Measurements from ENCODE around the gene GSC. TPM values are rescaled to one million over a fixed set of nuclear protein-coding genes. Genes with fewer than 3 reads are reported as not detected.
A peak's percentile ranks its signal among the peaks of the same experiment; 100 is the strongest.

GSC gene
- total and polyA plus RNA-seq, 2 experiments from 2014 or later = 0.27 to 0.97 TPM

DNA sequence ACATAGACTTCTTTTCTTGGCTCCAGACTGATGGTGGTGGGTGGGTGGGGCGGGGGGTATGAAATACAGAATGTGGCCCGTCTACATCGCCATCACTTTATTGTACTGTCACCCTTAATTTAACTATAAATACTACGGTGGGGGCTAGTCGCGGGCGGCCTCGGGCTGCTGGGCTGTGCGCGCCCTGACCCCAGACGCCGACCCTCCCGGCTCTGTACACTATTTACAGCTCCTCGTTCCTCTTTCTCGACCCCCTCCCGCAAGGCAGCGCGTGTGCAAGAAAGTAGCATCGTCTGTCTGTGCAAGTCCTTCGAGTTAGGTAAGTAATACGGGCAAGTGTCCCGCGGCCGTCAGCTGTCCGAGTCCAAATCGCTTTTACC lies 1.8 kb downstream of the GSC start:
- no peak for TF ChIP-seq NANOG (IDR thresholded peaks at IDR 0.05; ENCODE audit: borderline replicate concordance)
- no peak for TF ChIP-seq ZNF114 (CRISPR knock-in tag; IDR thresholded peaks at IDR 0.05)
- TF ChIP-seq JUNB (IDR thresholded peaks at IDR 0.05; ENCODE audit: unreplicated experiment) = no peak
- TF ChIP-seq CREB1 (CRISPR knock-in tag; IDR thresholded peaks at IDR 0.05; ENCODE audit: low read depth) = no peak
- no peak for TF ChIP-seq EZH2 (IDR thresholded peaks at IDR 0.05; ENCODE audit: low read depth, unreplicated experiment)
- no peak for TF ChIP-seq STAT1 (IDR thresholded peaks at IDR 0.05; ENCODE audit: unreplicated experiment)
- no peak for TF ChIP-seq POLR2AphosphoS5 (IDR thresholded peaks at IDR 0.05; ENCODE audit: low read depth)
- TF ChIP-seq, protein P1, sequence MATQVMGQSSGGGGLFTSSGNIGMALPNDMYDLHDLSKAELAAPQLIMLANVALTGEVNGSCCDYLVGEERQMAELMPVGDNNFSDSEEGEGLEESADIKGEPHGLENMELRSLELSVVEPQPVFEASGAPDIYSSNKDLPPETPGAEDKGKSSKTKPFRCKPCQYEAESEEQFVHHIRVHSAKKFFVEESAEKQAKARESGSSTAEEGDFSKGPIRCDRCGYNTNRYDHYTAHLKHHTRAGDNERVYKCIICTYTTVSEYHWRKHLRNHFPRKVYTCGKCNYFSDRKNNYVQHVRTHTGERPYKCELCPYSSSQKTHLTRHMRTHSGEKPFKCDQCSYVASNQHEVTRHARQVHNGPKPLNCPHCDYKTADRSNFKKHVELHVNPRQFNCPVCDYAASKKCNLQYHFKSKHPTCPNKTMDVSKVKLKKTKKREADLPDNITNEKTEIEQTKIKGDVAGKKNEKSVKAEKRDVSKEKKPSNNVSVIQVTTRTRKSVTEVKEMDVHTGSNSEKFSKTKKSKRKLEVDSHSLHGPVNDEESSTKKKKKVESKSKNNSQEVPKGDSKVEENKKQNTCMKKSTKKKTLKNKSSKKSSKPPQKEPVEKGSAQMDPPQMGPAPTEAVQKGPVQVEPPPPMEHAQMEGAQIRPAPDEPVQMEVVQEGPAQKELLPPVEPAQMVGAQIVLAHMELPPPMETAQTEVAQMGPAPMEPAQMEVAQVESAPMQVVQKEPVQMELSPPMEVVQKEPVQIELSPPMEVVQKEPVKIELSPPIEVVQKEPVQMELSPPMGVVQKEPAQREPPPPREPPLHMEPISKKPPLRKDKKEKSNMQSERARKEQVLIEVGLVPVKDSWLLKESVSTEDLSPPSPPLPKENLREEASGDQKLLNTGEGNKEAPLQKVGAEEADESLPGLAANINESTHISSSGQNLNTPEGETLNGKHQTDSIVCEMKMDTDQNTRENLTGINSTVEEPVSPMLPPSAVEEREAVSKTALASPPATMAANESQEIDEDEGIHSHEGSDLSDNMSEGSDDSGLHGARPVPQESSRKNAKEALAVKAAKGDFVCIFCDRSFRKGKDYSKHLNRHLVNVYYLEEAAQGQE (IDR thresholded peaks at IDR 0.05; ENCODE audit: unreplicated experiment) = no peak
- Mint-ChIP-seq H3K4me3 (peak overlapping the region; percentile 71), H3K4me1 (peaks cover 44% of the 10 kb centered on the region), H3K36me3 (ENCODE audit: low read depth) (no peaks in the 10 kb centered on the region; the same call in 2 of the 3 replicates), H3K27me3 (ENCODE audit: insufficient read depth, low read depth, poor library complexity) (peaks cover 89% of the 10 kb centered on the region), H3K9me3 (no peaks in the 10 kb centered on the region), H3K27ac (no peak overlapping the region)
- DNase-seq (ENCODE audit: low spot score) (no peak), ATAC-seq (no peak)
- peaks cover 11% of the 10 kb centered on the region for H4K20me1 ChIP-seq (replicated peaks; ENCODE audit: insufficient read depth)
- H3K27me3 ChIP-seq (ENCODE audit: insufficient read depth) = peaks cover 100% of the 10 kb centered on the region
- peaks cover 11% of the 10 kb centered on the region for H3F3A ChIP-seq (replicated peaks; ENCODE audit: low read depth)
- H3K4me2 ChIP-seq = peak overlapping the region; percentile 90
- peak overlapping the region; percentile 64 for H3K4me3 ChIP-seq
- no peaks in the 10 kb centered on the region for H3K9me2 ChIP-seq (ENCODE audit: insufficient read depth)
- H2AFZ ChIP-seq = peak overlapping the region; percentile 94
- H3K4me1 ChIP-seq (ENCODE audit: insufficient read depth) = peaks cover 41% of the 10 kb centered on the region
- no peaks in the 10 kb centered on the region for H3K79me2 ChIP-seq (replicated peaks; ENCODE audit: insufficient read depth)
- H3K36me3 ChIP-seq (ENCODE audit: insufficient read depth) = no peaks in the 10 kb centered on the region; the same call in 1 of the 2 replicates
- H3K27ac ChIP-seq (ENCODE audit: low read depth) = no peak overlapping the region

DNA sequence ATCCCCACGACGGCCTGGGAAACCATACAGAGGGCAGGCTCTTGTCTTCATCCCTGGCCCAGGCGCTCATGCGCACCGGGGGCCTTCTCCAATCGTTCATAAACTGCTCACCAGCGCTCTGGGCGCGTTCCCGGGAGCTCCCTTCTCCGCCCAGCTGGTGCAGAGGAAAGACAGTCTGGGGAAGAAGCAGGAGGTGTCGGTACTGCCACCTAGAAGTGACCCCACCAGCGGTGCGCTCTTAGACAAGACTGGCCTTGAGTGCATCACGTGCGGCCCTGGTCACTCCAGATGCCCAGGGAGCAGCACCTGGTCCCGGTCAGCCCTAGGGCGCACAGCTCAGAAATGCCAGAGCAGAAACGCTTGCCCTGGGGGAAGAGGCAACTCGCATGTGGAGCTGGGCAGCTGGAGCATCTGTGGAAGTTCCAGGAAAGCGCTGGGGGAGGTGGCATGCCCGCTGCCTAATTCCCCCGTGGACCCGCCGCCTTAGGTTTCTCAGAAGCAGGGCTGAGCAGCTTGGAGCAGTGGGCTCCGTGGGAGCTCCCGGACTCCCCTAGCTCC lies 2.5 kb downstream of the GSC start:
- Histone ChIP-seq H3K27me3 (ENCODE audit: insufficient read depth) (peaks cover 96% of the 10 kb centered on the region), H3K4me3 (peak overlapping the region; percentile 64), H4K20me1 (replicated peaks; ENCODE audit: insufficient read depth) (peaks cover 11% of the 10 kb centered on the region), H3F3A (replicated peaks; ENCODE audit: low read depth) (peaks cover 11% of the 10 kb centered on the region), H2AFZ (peak overlapping the region; percentile 69; the same call in 1 of the 2 replicates), H3K36me3 (ENCODE audit: insufficient read depth) (no peaks in the 10 kb centered on the region; the same call in 1 of the 2 replicates), H3K27ac (ENCODE audit: low read depth) (no peak overlapping the region), H3K79me2 (replicated peaks; ENCODE audit: insufficient read depth) (no peaks in the 10 kb centered on the region), H3K9me2 (ENCODE audit: insufficient read depth) (no peaks in the 10 kb centered on the region), H3K4me1 (ENCODE audit: insufficient read depth) (peaks cover 36% of the 10 kb centered on the region), H3K4me2 (peak overlapping the region; percentile 81)
- Mint-ChIP-seq H3K4me1 (peaks cover 38% of the 10 kb centered on the region), H3K9me3 (no peaks in the 10 kb centered on the region), H3K36me3 (ENCODE audit: low read depth) (no peaks in the 10 kb centered on the region; the same call in 2 of the 3 replicates), H3K27me3 (ENCODE audit: insufficient read depth, low read depth, poor library complexity) (peaks cover 82% of the 10 kb centered on the region), H3K27ac (no peak overlapping the region), H3K4me3 (peak overlapping the region; percentile 55)
- DNase-seq (ENCODE audit: low spot score) = peak; percentile 54
- peak; percentile 1; the same call in 2 of the 3 replicates for ATAC-seq
- peak; percentile 63 for TF ChIP-seq EZH2 (IDR thresholded peaks at IDR 0.05; ENCODE audit: low read depth, unreplicated experiment)
- TF ChIP-seq EZH2phosphoT487 (IDR thresholded peaks at IDR 0.05; ENCODE audit: unreplicated experiment) = peak; percentile 44
- no peak for TF ChIP-seq ZNF114 (CRISPR knock-in tag; IDR thresholded peaks at IDR 0.05)
- TF ChIP-seq NANOG (IDR thresholded peaks at IDR 0.05; ENCODE audit: borderline replicate concordance) = no peak
- TF ChIP-seq, protein P1 (IDR thresholded peaks at IDR 0.05; ENCODE audit: unreplicated experiment) = no peak
- TF ChIP-seq CREB1 (CRISPR knock-in tag; IDR thresholded peaks at IDR 0.05; ENCODE audit: low read depth) = no peak
